Measurements from ENCODE around the gene PEAK1. TPM values are rescaled to one million over a fixed set of nuclear protein-coding genes. Genes with fewer than 3 reads are reported as not detected.

PEAK1 gene
- total RNA-seq, 1 experiment from 2014 or later: 21.2 TPM

- no peak overlapping the region for H3K14ac ChIP-seq (ENCODE audit: insufficient read depth, low read length)
- Mint-ChIP-seq H3K4me1 (peaks cover 5 to 10% of the 10 kb centered on the region in 2 experiments; a peak in 3 of 4 replicates), H3K27me3 (ENCODE audit: low read depth) (no peaks in the 10 kb centered on the region), H3K27ac (no peak overlapping the region), H3K4me3 (no peak overlapping the region), H3K36me3 (ENCODE audit: insufficient read depth in 1 of 3, low read depth in 3 of 3) (peaks cover 0 to 2% (median 2%) of the 10 kb centered on the region in 3 experiments; a peak in 2 of 7 replicates), H3K9me3 (no peaks in the 10 kb centered on the region; a peak in 1 of 5 replicates)
- H3K4ac ChIP-seq (ENCODE audit: low read depth, low read length): no peak overlapping the region
- H3K27me3 ChIP-seq (ENCODE audit: insufficient read depth, low read length): no peaks in the 10 kb centered on the region
- H3K4me2 ChIP-seq (ENCODE audit: insufficient read depth, insufficient read length, low read length): no peak overlapping the region
- no peak overlapping the region for H3K9ac ChIP-seq (ENCODE audit: extremely low read depth, insufficient read length, low read length)
- no peak overlapping the region for H2BK20ac ChIP-seq (ENCODE audit: low read depth, low read length, poor library complexity, severe bottlenecking)
- no peak overlapping the region for H4K91ac ChIP-seq (ENCODE audit: insufficient read length, low read depth, low read length)
- H3K9me3 ChIP-seq (ENCODE audit: control insufficient read depth, low read depth, low read length): no peaks in the 10 kb centered on the region
- no peak overlapping the region for H3K56ac ChIP-seq (ENCODE audit: insufficient read length, low read depth, low read length)
- no peak overlapping the region for H2BK12ac ChIP-seq (ENCODE audit: insufficient read length, low read depth, low read length)
- H3K23me2 ChIP-seq (ENCODE audit: insufficient read length, low read depth, low read length, poor library complexity, severe bottlenecking): no peaks in the 10 kb centered on the region
- H3K4me1 ChIP-seq (ENCODE audit: insufficient read depth, low read length): no peaks in the 10 kb centered on the region
- WGBS (ENCODE audit: extremely low coverage, insufficient read length, low lambda C conversion rate): no CpG with 5 or more reads among the region's 1 CpG
- H3K27ac ChIP-seq (ENCODE audit: insufficient read length, low read depth, low read length): no peak overlapping the region
- H2BK5ac ChIP-seq (ENCODE audit: insufficient read length, low read length): no peak overlapping the region
- no peak overlapping the region for H3K23ac ChIP-seq (ENCODE audit: insufficient read length, low read depth, low read length)
- no peaks in the 10 kb centered on the region for H4K20me1 ChIP-seq (ENCODE audit: control insufficient read depth, insufficient read depth, insufficient read length)
- no peak overlapping the region for H2BK120ac ChIP-seq (ENCODE audit: low read depth, low read length, poor library complexity, severe bottlenecking)
- TF ChIP-seq CTCF (conservative IDR thresholded peaks at IDR 0.05): no peak
- H2AFZ ChIP-seq (ENCODE audit: low read length): no peak overlapping the region
- no peak overlapping the region for H4K8ac ChIP-seq (replicated peaks; ENCODE audit: insufficient read length, low read depth, low read length)
- H4K5ac ChIP-seq (ENCODE audit: insufficient read length, low read depth, low read length): no peak overlapping the region
- no peak for DNase-seq
- H3K79me1 ChIP-seq (ENCODE audit: insufficient read depth, low read depth, low read length, poor library complexity, severe bottlenecking): no peaks in the 10 kb centered on the region
- no peak overlapping the region for H2AK5ac ChIP-seq (ENCODE audit: insufficient read length, low read length)
- H2BK15ac ChIP-seq (ENCODE audit: low read depth, low read length): no peak overlapping the region
- no peak overlapping the region for H3T11ph ChIP-seq (ENCODE audit: low read length)
- no peak overlapping the region for H3K18ac ChIP-seq (ENCODE audit: insufficient read length, low read depth, low read length)
- peaks cover 2% of the 10 kb centered on the region; the same call in 1 of the 2 replicates for H3K79me2 ChIP-seq (ENCODE audit: insufficient read depth, low read length)
These were observed 43.1 kb downstream of the PEAK1 start for GRCh38 chr15:77376770-77377169.

Measured in H9 (cell line).